ENCODE results near the gene RNF34. TPM values are rescaled to one million over a fixed set of nuclear protein-coding genes. Genes with fewer than 3 reads are reported as not detected.

The RNF34 gene
- polyA plus RNA-seq, 1 experiment = 47.4 TPM

DNA sequence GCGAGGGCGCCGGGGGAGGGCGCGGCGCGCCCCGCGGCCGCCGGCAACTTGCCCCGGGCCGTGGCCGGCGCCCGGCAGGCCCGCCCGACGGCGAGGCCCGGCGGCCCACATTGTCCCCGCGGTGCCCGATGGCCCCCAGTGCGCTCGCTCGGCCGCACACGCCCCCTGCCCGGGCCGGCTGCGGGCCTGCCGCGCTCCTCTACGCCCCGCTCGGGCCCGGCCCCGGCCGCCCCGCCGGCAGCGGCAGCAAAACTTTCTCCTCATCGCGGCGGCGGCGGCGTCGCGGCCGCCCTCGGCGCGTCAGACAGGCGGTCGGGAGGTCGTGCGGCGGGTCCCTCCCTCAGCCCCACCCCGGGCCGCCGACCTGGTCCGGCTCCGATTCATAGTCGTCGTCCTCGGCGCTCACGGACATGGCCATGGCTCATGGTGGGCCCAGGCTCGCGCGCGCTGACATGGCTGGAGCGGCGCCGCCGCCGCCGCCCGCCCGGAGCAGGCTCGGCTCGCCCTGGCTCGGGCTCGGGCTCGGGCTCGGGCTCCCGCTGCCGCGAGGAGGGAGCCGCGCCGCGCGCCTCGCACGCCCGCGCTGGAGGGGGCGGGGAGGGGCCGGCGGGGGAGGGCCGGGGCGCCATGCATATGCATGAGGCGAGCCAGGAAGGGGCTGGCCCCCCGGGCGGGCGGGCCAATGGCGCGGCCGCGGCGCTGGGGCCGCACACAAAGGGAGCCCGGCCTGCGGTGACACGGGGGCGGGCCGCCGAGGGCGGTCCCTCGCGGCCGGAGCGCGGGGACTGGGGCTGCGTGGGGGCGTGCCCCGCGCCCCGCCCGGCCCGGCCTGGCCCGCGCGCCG is 67.1 kb downstream of the RNF34 start:
- Histone ChIP-seq H3K9me3 (ENCODE audit: control insufficient read depth, insufficient read depth, low read length) (no peaks in the 10 kb centered on the region), H3K4me3 (ENCODE audit: low read depth, low read length) (peak overlapping the region; percentile 70), H3K27ac (ENCODE audit: low read depth, low read length) (no peak overlapping the region), H3K27me3 (ENCODE audit: control insufficient read depth, insufficient read depth, low read length) (no peaks in the 10 kb centered on the region)
- CTCF ChIA-PET = no interaction called here
- POLR2A ChIA-PET = no interaction called here
- DNase-seq (ENCODE audit: low read depth, low spot score) = peak; percentile 18
- TF ChIP-seq CTCF (IDR thresholded peaks at IDR 0.05; ENCODE audit: low read depth, low read length) = no peak

DNA sequence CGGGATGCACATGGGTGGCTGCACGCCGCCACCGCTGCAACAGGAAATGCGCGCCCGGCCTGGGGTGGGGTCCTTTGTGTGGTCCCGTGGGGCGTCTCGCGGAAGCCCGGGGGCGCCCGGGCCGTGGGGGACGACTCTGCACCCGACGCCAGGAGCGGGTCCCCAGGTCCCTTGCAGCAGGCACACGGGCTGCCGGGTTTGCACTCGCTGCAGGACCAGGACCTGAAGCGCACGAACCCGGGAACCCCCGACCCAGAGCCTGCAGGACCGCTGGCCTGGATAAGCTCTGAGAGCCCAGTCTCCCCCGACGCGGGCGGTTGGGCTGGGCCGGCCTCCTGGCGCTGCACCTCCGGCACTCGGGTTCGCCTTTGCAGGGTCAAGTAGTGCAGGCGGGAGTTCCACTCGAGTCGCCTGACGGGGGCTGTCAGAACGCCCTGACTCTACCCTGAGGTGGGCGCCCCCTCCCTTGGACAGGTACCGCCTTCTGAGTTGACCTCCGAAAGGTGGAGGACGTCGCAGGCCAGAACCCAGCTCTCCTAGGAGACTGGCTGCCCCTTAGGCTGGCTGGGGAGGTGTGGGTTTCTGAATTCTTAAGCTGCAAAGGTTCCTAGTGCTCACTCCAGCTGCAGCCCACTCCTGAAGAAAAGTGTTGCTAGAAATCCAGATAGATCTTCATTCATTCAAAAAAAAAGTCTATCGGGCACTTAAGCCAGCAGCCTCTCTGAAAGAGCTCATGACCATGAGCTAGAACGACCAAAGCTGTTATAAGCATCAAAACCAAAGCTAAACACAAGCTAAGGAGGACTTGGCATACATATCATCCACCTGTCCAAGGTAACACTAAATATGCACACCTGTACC is 68.0 kb downstream of the RNF34 start:
- ChIA-PET POLR2A (interaction anchor here (0.5 to 0.6 kb wide), 2 partner anchors 24 to 115 kb away, joined by 4 to 5 read pairs; no protein-coding TSS in a partner anchor), CTCF (no interaction called here)
- no peaks in the 10 kb centered on the region for H3K27me3 ChIP-seq (ENCODE audit: control insufficient read depth, insufficient read depth, low read length)
- H3K9me3 ChIP-seq (ENCODE audit: control insufficient read depth, insufficient read depth, low read length) = no peaks in the 10 kb centered on the region
- H3K27ac ChIP-seq (ENCODE audit: low read depth, low read length) = no peak overlapping the region
- TF ChIP-seq CTCF (IDR thresholded peaks at IDR 0.05; ENCODE audit: low read depth, low read length) = no peak
- peak overlapping the region; percentile 60 for H3K4me3 ChIP-seq (ENCODE audit: low read depth, low read length)
- DNase-seq (ENCODE audit: low read depth, low spot score) = no peak

DNA sequence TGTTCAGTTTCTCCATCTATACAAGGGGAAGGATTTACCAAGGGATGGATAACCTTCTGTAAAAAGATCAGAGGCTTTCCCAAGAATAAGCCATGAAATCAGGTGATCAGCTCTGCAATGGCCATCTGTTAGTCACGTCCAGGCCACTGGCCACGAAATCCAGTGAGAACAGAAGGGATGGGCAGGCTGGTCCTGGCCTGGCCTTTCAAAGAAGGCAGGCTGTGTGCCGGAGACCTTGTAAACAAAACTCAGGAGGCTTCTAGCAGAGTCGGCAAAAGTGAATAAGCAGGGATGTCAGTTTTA is 68.5 kb downstream of the RNF34 start:
- POLR2A ChIA-PET = interaction anchor here (0.5 to 0.6 kb wide), 2 partner anchors 23 to 156 kb away, joined by 5 read pairs; no protein-coding TSS in a partner anchor
- no peak for TF ChIP-seq CTCF (IDR thresholded peaks at IDR 0.05; ENCODE audit: low read depth, low read length)
- Histone ChIP-seq H3K27ac (ENCODE audit: low read depth, low read length) (no peak overlapping the region), H3K4me3 (ENCODE audit: low read depth, low read length) (no peak overlapping the region), H3K9me3 (ENCODE audit: control insufficient read depth, insufficient read depth, low read length) (no peaks in the 10 kb centered on the region), H3K27me3 (ENCODE audit: control insufficient read depth, insufficient read depth, low read length) (no peaks in the 10 kb centered on the region)
- CTCF ChIA-PET = no interaction called here
- no peak for DNase-seq (ENCODE audit: low read depth, low spot score)

DNA sequence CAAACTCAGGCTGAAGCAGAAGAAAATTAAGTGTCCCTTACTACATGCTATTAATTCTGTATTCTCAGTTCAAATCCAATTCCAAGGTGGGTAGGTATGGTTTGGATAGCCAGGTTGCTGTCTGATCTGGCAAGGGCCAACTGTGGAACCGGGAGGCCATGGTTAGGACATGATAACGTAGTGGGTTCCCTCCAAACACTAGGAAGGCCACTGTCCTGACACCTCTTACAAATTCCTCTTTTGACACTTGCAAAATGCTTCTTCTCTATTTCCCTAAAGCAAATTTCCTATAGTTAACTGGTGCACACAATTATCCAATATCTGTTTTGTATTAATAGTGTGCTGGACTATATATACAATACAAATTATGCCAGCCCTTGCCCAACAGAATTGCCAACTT is 70.8 kb downstream of the RNF34 start:
- Histone ChIP-seq H3K27ac (ENCODE audit: low read depth, low read length) (no peak overlapping the region), H3K4me3 (ENCODE audit: low read depth, low read length) (no peak overlapping the region), H3K27me3 (ENCODE audit: control insufficient read depth, insufficient read depth, low read length) (no peaks in the 10 kb centered on the region), H3K9me3 (ENCODE audit: control insufficient read depth, insufficient read depth, low read length) (no peaks in the 10 kb centered on the region)
- TF ChIP-seq CTCF (IDR thresholded peaks at IDR 0.05; ENCODE audit: low read depth, low read length) = no peak
- ChIA-PET CTCF (no interaction called here), POLR2A (no interaction called here)
- no peak for DNase-seq (ENCODE audit: low read depth, low spot score)
